ENCODE measurements around the gene F13A1. TPM values are rescaled to one million over a fixed set of nuclear protein-coding genes. Genes with fewer than 3 reads are reported as not detected.

F13A1 gene
- total RNA-seq, 4 donors from 2014 or later = 94.2 to 147 (median 113) TPM

GRCh38 chr6:6154335-6154734 lies 166.1 kb downstream of the F13A1 start:
- Histone ChIP-seq H3K36me3 (no peaks in the 10 kb centered on the region), H3K27ac (no peak overlapping the region), H3K4me3 (no peak overlapping the region), H3K9me3 (no peaks in the 10 kb centered on the region), H3K4me1 (no peaks in the 10 kb centered on the region), H3K27me3 (no peaks in the 10 kb centered on the region)
- DNase-seq (ENCODE audit: low spot score in 2 of 2) = no peak
- no peak for TF ChIP-seq CTCF (IDR thresholded peaks at IDR 0.05)
- WGBS, 2 donors = 89 to 97% methylated on average over 3 of the region's 3 CpGs

- Histone ChIP-seq H3K4me1 (no peaks in the 10 kb centered on the region), H3K27ac (no peak overlapping the region), H3K4me3 (no peak overlapping the region), H3K36me3 (no peaks in the 10 kb centered on the region), H3K9me3 (peaks cover 0 to under 1% (median 0%) of the 10 kb centered on the region in 4 donors), H3K27me3 (no peaks in the 10 kb centered on the region)
- no peak for DNase-seq (ENCODE audit: low spot score in 2 of 2)
- TF ChIP-seq EP300 (IDR thresholded peaks at IDR 0.05) (no peak), POLR2A (IDR thresholded peaks at IDR 0.05) (no peak), CTCF (IDR thresholded peaks at IDR 0.05) (no peak)
- WGBS, 2 donors = 34 to 39% methylated on average over 6 of the region's 6 CpGs
Observed at GRCh38 chr6:6152060-6152459, 168.4 kb downstream of the F13A1 start.

- no peak for DNase-seq (ENCODE audit: low spot score in 2 of 2)
- WGBS, 2 donors = 64 to 67% methylated on average over 7 of the region's 7 CpGs
- Histone ChIP-seq H3K4me3 (no peak overlapping the region), H3K9me3 (peaks cover 0 to 5% (median 0%) of the 10 kb centered on the region in 4 donors), H3K27me3 (no peaks in the 10 kb centered on the region), H3K36me3 (peaks cover 0 to 12% (median 0%) of the 10 kb centered on the region in 3 donors), H3K4me1 (no peaks in the 10 kb centered on the region), H3K27ac (no peak overlapping the region)
- TF ChIP-seq CTCF (IDR thresholded peaks at IDR 0.05) (no peak), EP300 (IDR thresholded peaks at IDR 0.05) (no peak), POLR2A (IDR thresholded peaks at IDR 0.05) (no peak)
Observed at GRCh38 chr6:6148192-6148815, 172.2 kb downstream of the F13A1 start.

GRCh38 chr6:6131492-6132109 lies 188.9 kb downstream of the F13A1 start:
- no peak overlapping the region for H3K27ac ChIP-seq
- WGBS, 2 donors = 60 to 67% methylated on average over 4 of the region's 4 CpGs
- TF ChIP-seq CTCF (IDR thresholded peaks at IDR 0.05) = peak in 1 of 5 experiments; percentile 32
- TF ChIP-seq POLR2A (IDR thresholded peaks at IDR 0.05) = no peak
- no peak for DNase-seq (ENCODE audit: low spot score in 2 of 2)
- no peaks in the 10 kb centered on the region for H3K9me3 ChIP-seq
- no peaks in the 10 kb centered on the region for H3K36me3 ChIP-seq
- no peaks in the 10 kb centered on the region for H3K27me3 ChIP-seq
- no peak overlapping the region for H3K4me3 ChIP-seq
- H3K4me1 ChIP-seq = no peaks in the 10 kb centered on the region

- no peaks in the 10 kb centered on the region for H3K4me1 ChIP-seq
- peaks cover 0 to 20% (median 0%) of the 10 kb centered on the region in 4 donors for H3K9me3 ChIP-seq
- H3K27ac ChIP-seq = no peak overlapping the region
- H3K36me3 ChIP-seq = no peaks in the 10 kb centered on the region
- no peak overlapping the region for H3K4me3 ChIP-seq
- TF ChIP-seq EP300 (IDR thresholded peaks at IDR 0.05) (no peak), POLR2A (IDR thresholded peaks at IDR 0.05) (no peak), CTCF (IDR thresholded peaks at IDR 0.05) (no peak)
- no peaks in the 10 kb centered on the region for H3K27me3 ChIP-seq
- 79 to 81% methylated on average over 3 of the region's 3 CpGs for WGBS, 2 donors
- no peak for DNase-seq (ENCODE audit: low spot score in 2 of 2)
Observed at GRCh38 chr6:6125495-6125894, 195.0 kb downstream of the F13A1 start.
